ENCODE measurements around the gene WDR27. TPM values are rescaled to one million over a fixed set of nuclear protein-coding genes. Genes with fewer than 3 reads are reported as not detected.

WDR27 gene
- total RNA-seq, 4 donors from 2014 or later: 12.4 to 38.7 (median 27.6) TPM

DNA sequence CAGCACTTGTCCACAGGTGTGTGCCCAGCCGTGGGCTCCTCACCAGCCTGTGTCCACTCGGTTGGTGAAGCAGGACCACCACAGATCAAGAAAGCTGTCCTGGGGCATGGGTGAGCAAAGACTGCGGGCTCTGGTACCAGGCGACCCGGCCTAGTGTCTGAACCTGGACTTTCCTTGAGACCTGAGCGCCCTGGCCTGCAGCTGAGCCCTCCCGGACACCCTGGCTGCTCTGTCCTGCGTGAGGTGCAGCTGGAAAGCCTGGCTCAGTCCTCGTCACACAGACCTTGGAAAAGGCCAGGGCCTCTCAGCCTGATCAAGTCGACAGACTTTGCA, 247.0 kb downstream of the WDR27 start:
- H3K9me3 ChIP-seq: no peaks in the 10 kb centered on the region
- H3K27me3 ChIP-seq: no peaks in the 10 kb centered on the region
- H3K4me3 ChIP-seq: no peak overlapping the region
- H3K27ac ChIP-seq: peak overlapping the region in 2 of 4 donors; percentile 32 to 71
- TF ChIP-seq CTCF (IDR thresholded peaks at IDR 0.05) (no peak), POLR2A (IDR thresholded peaks at IDR 0.05) (no peak)
- WGBS, 2 donors: 86% methylated on average over 2 of the region's 10 CpGs; no CpG with 5 or more reads in 1 of the 2 donors
- DNase-seq: no peak
- no peaks in the 10 kb centered on the region for H3K36me3 ChIP-seq
- intact Hi-C loops (cut with DNase I): no loop called here
- peaks cover 0 to 22% (median 6%) of the 10 kb centered on the region in 3 donors for H3K4me1 ChIP-seq

DNA sequence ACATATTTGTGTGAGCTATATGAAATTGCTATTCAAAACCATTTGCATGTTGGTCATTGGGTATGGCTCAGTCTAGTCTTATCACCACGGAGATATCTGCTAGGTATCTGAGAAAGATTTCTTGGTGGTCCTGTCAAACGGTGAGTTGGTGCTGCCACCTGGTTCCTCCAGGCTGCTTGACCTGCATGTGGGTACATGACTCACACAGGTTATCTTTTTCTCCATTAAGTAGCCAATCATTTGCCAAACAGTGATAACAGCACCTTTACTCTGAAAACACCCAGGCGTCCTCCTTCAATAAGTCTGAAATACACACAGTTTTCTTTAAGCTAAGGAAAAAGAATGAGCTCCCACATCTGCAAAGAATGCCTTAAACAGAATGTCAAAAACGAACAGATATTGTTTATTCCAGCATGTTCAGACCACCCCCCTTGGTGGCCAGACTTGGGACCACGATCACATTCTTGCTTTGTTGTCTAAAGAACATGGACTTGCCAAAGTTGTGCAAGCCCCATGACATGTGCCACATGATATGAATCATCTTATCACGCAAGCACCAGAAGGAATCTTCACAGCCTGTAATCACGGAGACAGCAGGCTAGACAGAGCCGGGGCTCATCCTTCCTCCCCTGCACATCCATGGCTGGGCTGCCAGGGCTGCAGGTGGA, 247.5 kb downstream of the WDR27 start:
- no peaks in the 10 kb centered on the region for H3K9me3 ChIP-seq
- DNase-seq: no peak
- intact Hi-C loops (cut with DNase I): no loop called here
- H3K36me3 ChIP-seq: no peaks in the 10 kb centered on the region
- peaks cover 0 to 22% (median 6%) of the 10 kb centered on the region in 3 donors for H3K4me1 ChIP-seq
- peak overlapping the region in 3 of 4 donors; percentile 32 to 88 (median 71) for H3K27ac ChIP-seq
- 43 to 50% methylated on average over 5 to 7 of the region's 8 CpGs for WGBS, 2 donors
- no peaks in the 10 kb centered on the region for H3K27me3 ChIP-seq
- peak in 1 of 6 experiments; percentile 18 for TF ChIP-seq CTCF (IDR thresholded peaks at IDR 0.05)
- TF ChIP-seq POLR2A (IDR thresholded peaks at IDR 0.05): no peak
- H3K4me3 ChIP-seq: no peak overlapping the region

DNA sequence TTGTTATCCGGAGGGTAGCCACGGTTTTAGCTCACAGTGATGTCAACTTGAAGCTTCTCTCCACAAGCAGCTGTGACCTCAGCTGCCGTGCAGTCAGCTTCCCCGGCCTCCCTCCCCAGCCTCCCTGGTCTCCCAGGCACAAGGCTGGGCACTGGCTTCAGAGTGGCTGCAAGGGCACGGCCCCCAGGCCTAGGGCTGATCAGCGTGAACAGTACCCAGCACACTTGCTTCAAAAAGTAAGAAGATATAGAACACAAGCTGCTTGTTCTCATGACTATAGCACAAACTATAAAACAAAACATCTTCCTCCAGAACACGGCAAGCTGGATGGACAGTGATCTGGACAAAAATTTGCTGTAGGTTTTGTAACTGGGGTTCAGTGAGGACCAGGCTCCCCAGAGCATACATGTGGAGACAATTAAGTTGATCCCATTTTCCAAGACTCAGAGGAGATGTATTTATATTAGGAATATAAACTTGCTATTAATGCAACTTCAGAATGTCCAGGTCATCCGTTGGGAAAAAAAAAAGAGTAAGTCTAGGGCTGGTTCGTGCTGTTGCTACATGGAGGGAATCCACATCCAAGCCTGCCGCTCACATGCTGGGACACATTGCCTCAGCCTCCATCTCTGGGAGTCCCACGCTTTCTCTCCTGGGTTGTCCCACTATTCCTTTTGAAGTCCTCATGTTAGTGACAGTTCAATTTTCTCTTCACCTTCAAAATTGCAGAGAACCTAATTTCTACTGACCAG, 248.8 kb downstream of the WDR27 start:
- H3K27ac ChIP-seq: peak overlapping the region; percentile 71 to 89 (median 82)
- H3K36me3 ChIP-seq: no peaks in the 10 kb centered on the region
- DNase-seq: no peak
- H3K4me1 ChIP-seq: peaks cover 0 to 22% (median 6%) of the 10 kb centered on the region in 3 donors
- intact Hi-C loops (cut with DNase I): no loop called here
- H3K9me3 ChIP-seq: no peaks in the 10 kb centered on the region
- H3K27me3 ChIP-seq: no peaks in the 10 kb centered on the region
- H3K4me3 ChIP-seq: peak overlapping the region in 2 of 4 donors; percentile 42 to 61
- no peak for TF ChIP-seq POLR2A (IDR thresholded peaks at IDR 0.05)
- TF ChIP-seq CTCF (IDR thresholded peaks at IDR 0.05): no peak
- WGBS, 2 donors: 69 to 76% methylated on average over 9 to 10 of the region's 11 CpGs

- Histone ChIP-seq H3K4me3 (peak overlapping the region; percentile 18 to 61 (median 40)), H3K36me3 (no peaks in the 10 kb centered on the region), H3K4me1 (peaks cover 0 to 22% (median 6%) of the 10 kb centered on the region in 3 donors), H3K27me3 (no peaks in the 10 kb centered on the region), H3K9me3 (no peaks in the 10 kb centered on the region), H3K27ac (peak overlapping the region; percentile 71 to 89 (median 82))
- DNase-seq: no peak
- no peak for TF ChIP-seq POLR2A (IDR thresholded peaks at IDR 0.05)
- TF ChIP-seq CTCF (IDR thresholded peaks at IDR 0.05): no peak
- intact Hi-C loops (cut with DNase I): no loop called here
- WGBS, 2 donors: 35 to 46% methylated on average over 27 to 28 of the region's 36 CpGs
Observed at GRCh38 chr6:169452117-169452868, 249.5 kb downstream of the WDR27 start.

Data from esophagus squamous epithelium (tissue), 5 donors.